H9 (cell line): ENCODE data around the gene RGS3. TPM values are rescaled to one million over a fixed set of nuclear protein-coding genes. Genes with fewer than 3 reads are reported as not detected.

Experiments
- DNase-seq: peaks from one replicate; pipeline ENCODE4 v3.0.0-alpha.2; 2017
- H2AFZ ChIP-seq: one replicate; pipeline ENCODE4 v1.6.1; 2013; ENCODE audit warnings: mild to moderate bottlenecking, low read length, control low read depth, moderate library complexity
- H2AK5ac ChIP-seq: 2 replicates; pipeline ENCODE4 v1.6.1; 2013; ENCODE audit warnings: low read length, control low read depth, mixed read lengths; ENCODE audit not compliant: insufficient read length
- H2BK120ac ChIP-seq: one replicate; pipeline ENCODE4 v1.6.1; 2013; ENCODE audit warnings: low read depth, mild to moderate bottlenecking, low read length, control low read depth, inconsistent platforms; ENCODE audit not compliant: poor library complexity, severe bottlenecking
- H2BK12ac ChIP-seq: 2 replicates; pipeline ENCODE4 v1.6.1; 2013; ENCODE audit warnings: low read length, control low read depth, mixed read lengths, low read depth; ENCODE audit not compliant: insufficient read length
- H2BK15ac ChIP-seq: 2 replicates; pipeline ENCODE4 v1.6.1; 2013; ENCODE audit warnings: low read depth, low read length, control low read depth
- H2BK20ac ChIP-seq: one replicate; pipeline ENCODE4 v1.6.1; 2013; ENCODE audit warnings: low read depth, mild to moderate bottlenecking, low read length, control low read depth, inconsistent platforms; ENCODE audit not compliant: poor library complexity, severe bottlenecking
- H2BK5ac ChIP-seq: 2 replicates; pipeline ENCODE4 v1.6.1; 2013; ENCODE audit warnings: low read length, control low read depth, mixed read lengths; ENCODE audit not compliant: insufficient read length
- H3K14ac ChIP-seq: 2 replicates; pipeline ENCODE4 v1.6.1; 2013; ENCODE audit warnings: low read length, control low read depth; ENCODE audit not compliant: insufficient read depth
- H3K18ac ChIP-seq: 2 replicates; pipeline ENCODE4 v1.6.1; 2013; ENCODE audit warnings: low read depth, mild to moderate bottlenecking, mixed read lengths, low read length, control low read depth; ENCODE audit not compliant: insufficient read length
- H3K23ac ChIP-seq: 2 replicates; pipeline ENCODE4 v1.6.1; 2013; ENCODE audit warnings: low read length, control low read depth, mixed read lengths, low read depth; ENCODE audit not compliant: insufficient read length
- H3K23me2 ChIP-seq: 2 replicates; pipeline ENCODE4 v1.6.1; 2013; ENCODE audit warnings: low read depth, mild to moderate bottlenecking, mixed read lengths, low read length, control low read depth; ENCODE audit not compliant: insufficient read length, poor library complexity, severe bottlenecking
- H3K27ac ChIP-seq: 2 replicates; pipeline ENCODE4 v1.5.1; 2013; ENCODE audit warnings: low read length, control low read depth, mixed read lengths, low read depth; ENCODE audit not compliant: insufficient read length
- H3K27me3 ChIP-seq: 2 replicates; pipeline ENCODE4 v1.6.1; 2013; ENCODE audit warnings: low read length, control low read depth, inconsistent platforms; ENCODE audit not compliant: insufficient read depth
- H3K4ac ChIP-seq: 2 replicates; pipeline ENCODE4 v1.6.1; 2013; ENCODE audit warnings: low read depth, mild to moderate bottlenecking, control low read depth, inconsistent platforms, low read length, moderate library complexity
- H3K4me1 ChIP-seq: 2 replicates; pipeline ENCODE4 v1.6.1; 2013; ENCODE audit warnings: low read length, control low read depth, inconsistent platforms; ENCODE audit not compliant: insufficient read depth
- H3K4me2 ChIP-seq: 2 replicates; pipeline ENCODE4 v1.6.1; 2013; ENCODE audit warnings: low read length, control low read depth, mixed read lengths; ENCODE audit not compliant: insufficient read length, insufficient read depth
- H3K56ac ChIP-seq: 2 replicates; pipeline ENCODE4 v1.6.1; 2013; ENCODE audit warnings: low read depth, mild to moderate bottlenecking, mixed read lengths, low read length, control low read depth; ENCODE audit not compliant: insufficient read length
- H3K79me1 ChIP-seq: 2 replicates; pipeline ENCODE4 v1.6.1; 2013; ENCODE audit warnings: low read depth, mild to moderate bottlenecking, moderate library complexity, low read length, control low read depth, inconsistent platforms; ENCODE audit not compliant: insufficient read depth, poor library complexity, severe bottlenecking
- H3K79me2 ChIP-seq: 2 replicates; pipeline ENCODE4 v1.6.1; 2013; ENCODE audit warnings: low read length, control low read depth, inconsistent platforms; ENCODE audit not compliant: insufficient read depth
- H3K9ac ChIP-seq: 2 replicates; pipeline ENCODE4 v1.6.1; 2013; ENCODE audit warnings: low read length, control low read depth, mixed read lengths; ENCODE audit not compliant: insufficient read length; ENCODE audit errors: extremely low read depth
- H3K9me3 ChIP-seq: one replicate; pipeline ENCODE4 v1.6.1; 2013; ENCODE audit warnings: low read depth, low read length, inconsistent platforms; ENCODE audit not compliant: control insufficient read depth
- H3T11ph ChIP-seq: one replicate; pipeline ENCODE4 v1.6.1; 2013; ENCODE audit warnings: mild to moderate bottlenecking, low read length, control low read depth, inconsistent platforms
- H4K20me1 ChIP-seq: one replicate; pipeline ENCODE4 v1.6.1; 2013; ENCODE audit not compliant: control insufficient read depth, insufficient read length, insufficient read depth
- H4K5ac ChIP-seq: 2 replicates; pipeline ENCODE4 v1.6.1; 2013; ENCODE audit warnings: low read depth, mild to moderate bottlenecking, mixed read lengths, low read length, control low read depth; ENCODE audit not compliant: insufficient read length
- H4K8ac ChIP-seq: replicated peaks from 2 replicates; pipeline ENCODE4 v1.6.1; 2013; ENCODE audit warnings: low read length, control low read depth, mixed read lengths, low read depth; ENCODE audit not compliant: insufficient read length
- H4K91ac ChIP-seq: 2 replicates; pipeline ENCODE4 v1.6.1; 2013; ENCODE audit warnings: low read depth, mild to moderate bottlenecking, moderate library complexity, mixed read lengths, low read length, control low read depth; ENCODE audit not compliant: insufficient read length
- H3K27ac Mint-ChIP-seq, 3 experiments: 2 replicates in 2 of 3; 3 replicates in 1 of 3; pipeline ENCODE4 v1.8.0; 2020 to 2021; ENCODE audit warnings: mixed read lengths in 3 of 3, mild to moderate bottlenecking in 1 of 3, moderate library complexity in 1 of 3
- H3K27me3 Mint-ChIP-seq: 2 replicates; pipeline ENCODE4 v1.8.0; 2021; ENCODE audit warnings: low read depth, mild to moderate bottlenecking, moderate library complexity, mixed read lengths
- H3K36me3 Mint-ChIP-seq, 3 experiments: 2 replicates in 2 of 3; 3 replicates in 1 of 3; pipeline ENCODE4 v1.8.0; 2020 to 2021; ENCODE audit warnings: low read depth in 3 of 3, mixed read lengths in 3 of 3; ENCODE audit not compliant: insufficient read depth in 1 of 3
- H3K4me1 Mint-ChIP-seq, 2 experiments: 2 replicates each; pipeline ENCODE4 v1.8.0; 2020; ENCODE audit warnings: mixed read lengths in 2 of 2
- H3K4me3 Mint-ChIP-seq, 2 experiments: 2 replicates in 1 of 2; 3 replicates in 1 of 2; pipeline ENCODE4 v1.8.0; 2020 to 2021; ENCODE audit warnings: mild to moderate bottlenecking in 2 of 2, mixed read lengths in 2 of 2, moderate library complexity in 1 of 2
- H3K9me3 Mint-ChIP-seq, 2 experiments: 2 replicates in 1 of 2; 3 replicates in 1 of 2; pipeline ENCODE4 v1.8.0; 2020; ENCODE audit warnings: mild to moderate bottlenecking in 2 of 2, mixed read lengths in 2 of 2, moderate library complexity in 1 of 2
- WGBS: extraction: QIAGEN DNeasy Blood & Tissue Kit; methylation state at CpG from one replicate; pipeline ENCODE4 v1.1.7; 2013; ENCODE audit warnings: missing lambda C conversion rate, low lambda C conversion rate, mixed read lengths; ENCODE audit not compliant: insufficient read length; ENCODE audit errors: extremely low coverage; 5-methylcytosine and 5-hydroxymethylcytosine counted together
- total RNA-seq: library from RNA; stranded (reverse); gene quantifications from 2 replicates; pipeline ENCODE4 v1.2.1, GENCODE V29; 2021
- TF ChIP-seq, protein P1 (sequence below): fragments of 200-600 bp; sonication (generic); conservative IDR thresholded peaks from 3 replicates; pipeline ENCODE4 v1.8.0; 2021; ENCODE audit warnings: antibody characterized with exemption, mild to moderate bottlenecking

The RGS3 gene
- total RNA-seq, 1 experiment from 2014 or later, result 13.9 TPM

GRCh38 chr9:113597390-113598241 is 134.1 kb downstream of the RGS3 start:
- H3K4me1 ChIP-seq, result peaks cover 10% of the 10 kb centered on the region

More at GRCh38 chr9:113597390-113598241, 134.1 kb downstream of the RGS3 start:
- no peak overlapping the region for H4K8ac ChIP-seq
- no peak overlapping the region for H3K4me2 ChIP-seq
- H3K79me1 ChIP-seq, result no peaks in the 10 kb centered on the region
- H2BK5ac ChIP-seq, result no peak overlapping the region
- H4K91ac ChIP-seq, result no peak overlapping the region
- DNase-seq, result peak; percentile 24
- no peak overlapping the region for H3K23ac ChIP-seq
- TF ChIP-seq, protein P1, sequence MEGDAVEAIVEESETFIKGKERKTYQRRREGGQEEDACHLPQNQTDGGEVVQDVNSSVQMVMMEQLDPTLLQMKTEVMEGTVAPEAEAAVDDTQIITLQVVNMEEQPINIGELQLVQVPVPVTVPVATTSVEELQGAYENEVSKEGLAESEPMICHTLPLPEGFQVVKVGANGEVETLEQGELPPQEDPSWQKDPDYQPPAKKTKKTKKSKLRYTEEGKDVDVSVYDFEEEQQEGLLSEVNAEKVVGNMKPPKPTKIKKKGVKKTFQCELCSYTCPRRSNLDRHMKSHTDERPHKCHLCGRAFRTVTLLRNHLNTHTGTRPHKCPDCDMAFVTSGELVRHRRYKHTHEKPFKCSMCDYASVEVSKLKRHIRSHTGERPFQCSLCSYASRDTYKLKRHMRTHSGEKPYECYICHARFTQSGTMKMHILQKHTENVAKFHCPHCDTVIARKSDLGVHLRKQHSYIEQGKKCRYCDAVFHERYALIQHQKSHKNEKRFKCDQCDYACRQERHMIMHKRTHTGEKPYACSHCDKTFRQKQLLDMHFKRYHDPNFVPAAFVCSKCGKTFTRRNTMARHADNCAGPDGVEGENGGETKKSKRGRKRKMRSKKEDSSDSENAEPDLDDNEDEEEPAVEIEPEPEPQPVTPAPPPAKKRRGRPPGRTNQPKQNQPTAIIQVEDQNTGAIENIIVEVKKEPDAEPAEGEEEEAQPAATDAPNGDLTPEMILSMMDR, result no peak
- no peak overlapping the region for H3K56ac ChIP-seq
- no peak overlapping the region for H3K14ac ChIP-seq
- Mint-ChIP-seq H3K36me3 (peaks cover 17 to 27% (median 23%) of the 10 kb centered on the region in 3 experiments; a peak in 6 of 7 replicates), H3K4me3 (no peak overlapping the region; a peak in 1 of 5 replicates), H3K4me1 (peaks cover 34 to 54% of the 10 kb centered on the region in 2 experiments), H3K27ac (peak overlapping the region in 1 of 3 experiments; percentile 74; a peak in 1 of 7 replicates), H3K27me3 (peaks cover 1% of the 10 kb centered on the region; the same call in 1 of the 2 replicates), H3K9me3 (no peaks in the 10 kb centered on the region)
- no peak overlapping the region for H2AFZ ChIP-seq
- H3K27me3 ChIP-seq, result no peaks in the 10 kb centered on the region
- H2BK20ac ChIP-seq, result no peak overlapping the region
- no peak overlapping the region for H2BK15ac ChIP-seq
- WGBS, result no CpG with 5 or more reads among the region's 14 CpGs
- H3K79me2 ChIP-seq, result peaks cover 3% of the 10 kb centered on the region; the same call in 1 of the 2 replicates
- H3K23me2 ChIP-seq, result peaks cover 11% of the 10 kb centered on the region
- H3T11ph ChIP-seq, result no peak overlapping the region
- no peaks in the 10 kb centered on the region for H3K9me3 ChIP-seq
- H2BK120ac ChIP-seq, result no peak overlapping the region
- no peak overlapping the region for H3K18ac ChIP-seq
- H4K20me1 ChIP-seq, result no peaks in the 10 kb centered on the region
- H4K5ac ChIP-seq, result no peak overlapping the region
- H3K4ac ChIP-seq, result no peak overlapping the region
- H3K27ac ChIP-seq, result no peak overlapping the region
- H2AK5ac ChIP-seq, result no peak overlapping the region
- no peak overlapping the region for H3K9ac ChIP-seq
- H2BK12ac ChIP-seq, result no peak overlapping the region
